ENCODE data around the gene FADS2.

- no peak for TF ChIP-seq CTCF (IDR thresholded peaks at IDR 0.05)
- TF ChIP-seq POLR2A (IDR thresholded peaks at IDR 0.05): no peak
These were observed 13.7 kb upstream of the FADS2 start for GRCh38 chr11:61814247-61814957.
